HG02938 (cell line): ENCODE data around the gene CFAP99.
"Not testable (repeated sequence)": the region's sequence is repeated elsewhere in the genome, so short reads cannot be mapped to it uniquely, and the experiment has no call there.

Experiments
- ATAC-seq: cut with Tn5 transposase; IDR thresholded peaks from one replicate; pipeline ENCODE4 v1.9.1; 2021; ENCODE audit warnings: mild to moderate bottlenecking, moderate library complexity; ENCODE audit not compliant: unreplicated experiment

Gene CFAP99

GRCh38 chr4:2427383-2428334, 8.9 kb downstream of the CFAP99 start:
- ATAC-seq, result no peak

- no peak for ATAC-seq
These were observed 9.9 kb downstream of the CFAP99 start for GRCh38 chr4:2428496-2429213.

GRCh38 chr4:2429945-2430757, 11.4 kb downstream of the CFAP99 start:
- not testable (repeated sequence) for ATAC-seq

- no peak for ATAC-seq
These were observed 13.2 kb downstream of the CFAP99 start for GRCh38 chr4:2432004-2432403.

GRCh38 chr4:2432991-2433530, 14.3 kb downstream of the CFAP99 start:
- ATAC-seq, result no peak

- ATAC-seq, result no peak
These were observed 15.0 kb downstream of the CFAP99 start for GRCh38 chr4:2433609-2434350.

GRCh38 chr4:2434420-2434819, 15.7 kb downstream of the CFAP99 start:
- no peak for ATAC-seq

GRCh38 chr4:2436301-2436700, 17.5 kb downstream of the CFAP99 start:
- no peak for ATAC-seq

GRCh38 chr4:2436761-2437474, 18.2 kb downstream of the CFAP99 start:
- ATAC-seq, result no peak

GRCh38 chr4:2437475-2438215, 18.9 kb downstream of the CFAP99 start:
- ATAC-seq, result no peak

GRCh38 chr4:2438822-2439718, 20.3 kb downstream of the CFAP99 start:
- ATAC-seq, result no peak

GRCh38 chr4:2441393-2442174, 22.8 kb downstream of the CFAP99 start:
- peak; percentile 70 for ATAC-seq

- ATAC-seq, result peak; percentile 4
These were observed 23.6 kb downstream of the CFAP99 start for GRCh38 chr4:2442175-2442993.

GRCh38 chr4:2443061-2443730, 24.4 kb downstream of the CFAP99 start:
- ATAC-seq, result no peak

GRCh38 chr4:2443956-2444740, 25.4 kb downstream of the CFAP99 start:
- ATAC-seq, result no peak
